Ovary (tissue), 9 donors: Measurements from ENCODE around the gene DENND1B. TPM values are rescaled to one million over a fixed set of nuclear protein-coding genes. Genes with fewer than 3 reads are reported as not detected.

ENCODE experiments used
- DNase-seq, 5 donors: peaks; one replicate each; pipeline ENCODE4 v3.0.0-alpha.2; 2019 to 2020
- H3K27ac ChIP-seq, 2 donors: fragments of 200-600 bp; one replicate each; pipeline versions ENCODE4 v1.5.1 to v1.8.0; 2019 to 2022
- H3K27me3 ChIP-seq: fragments of 200-600 bp; one replicate; pipeline ENCODE4 v1.8.0; 2022
- H3K36me3 ChIP-seq: fragments of 200-600 bp; sonication (generic); one replicate; pipeline ENCODE4 v1.5.1; 2019
- H3K4me1 ChIP-seq: one replicate; pipeline ENCODE4 v1.8.1; 2013; ENCODE audit warnings: mild to moderate bottlenecking, moderate library complexity; ENCODE audit not compliant: insufficient read depth
- H3K4me3 ChIP-seq: fragments of 200-600 bp; sonication (generic); one replicate; pipeline ENCODE4 v1.5.1; 2017
- H3K9me3 ChIP-seq, 2 donors: fragments of 200-600 bp in 1 of 2; sonication (generic) in 1 of 2; one replicate each; pipeline versions ENCODE4 v1.5.1 to v1.8.1; 2013 to 2019; ENCODE audit warnings: mild to moderate bottlenecking in 1 of 2, moderate library complexity in 1 of 2
- CTCF ChIP-seq, 3 donors: fragments of 450-650 bp in 2 of 3; fragments of 200-600 bp in 1 of 3; IDR thresholded peaks; one replicate each; pipeline versions ENCODE4 v1.5.1 to v1.8.0; 2016 to 2022; ENCODE audit warnings: antibody characterized with exemption in 3 of 3, mild to moderate bottlenecking in 1 of 3
- EP300 ChIP-seq: sonication (generic); formaldehyde crosslinking; IDR thresholded peaks from one replicate; pipeline ENCODE4 v1.6.1; 2017; ENCODE audit warnings: antibody characterized with exemption
- POLR2A ChIP-seq: fragments of 450-650 bp; IDR thresholded peaks from one replicate; pipeline ENCODE4 v1.6.1; 2017; ENCODE audit warnings: antibody characterized with exemption, mild to moderate bottlenecking, moderate library complexity
- WGBS, 3 donors: extraction: QIAGEN DNeasy Blood & Tissue Kit in 1 of 3; methylation state at CpG; one replicate each; pipeline versions ENCODE4 v1.1.5 to v1.1.7; 2013 to 2017; 5-methylcytosine and 5-hydroxymethylcytosine counted together
- intact Hi-C, 4 donors: fragments of 100-400 bp; cut with DNase I; formaldehyde crosslinking; loops; one replicate each; pipeline versions ENCODE4 v1.11.0 to v1.15.1; 2022 to 2023
- polyA plus RNA-seq, 2 donors: library from polyadenylated mRNA; stranded (reverse); fragments of 200-250 nt in 1 of 2; fragments of 350-450 nt in 1 of 2; fragmentation: Illumina TruSeq in 1 of 2; extraction: RNeasy Lipid Tissue Mini Kit (QIAGEN cat#74804) in 1 of 2; gene quantifications; one replicate each; pipeline ENCODE4 v1.2.3, GENCODE V29; 2013 to 2014
- total RNA-seq, 7 donors: library from RNA; depleted of rRNA in 2 of 7; stranded (reverse); fragments of >200 nt in 2 of 7; fragmentation: NEBNext Ultra II Directional in 3 of 7; extraction: Animal tissue kit (Norgen Biotek cat#: 25700) in 3 of 7; gene quantifications; one replicate each; pipeline versions ENCODE4 v1.1.0 to v1.2.4, GENCODE V29; 2016 to 2023
- donor health status: DM: no; HTN: no; CAD: no; lungs with moderate emphysema.
- donor health status: DM: no; HTN: no; CAD: no.
- donor health status: Bipolar disorder and iron deficiency.
- donor health status: DM: yes; HTN: yes; CAD: no.
- donor health status: DM: no; HTN: no; CAD: no.
- donor health status: DM: yes; HTN: yes; CAD: no.

DENND1B gene
- total and polyA plus RNA-seq, 9 donors, result 2.9 to 20.6 (median 14.1) TPM

DNA sequence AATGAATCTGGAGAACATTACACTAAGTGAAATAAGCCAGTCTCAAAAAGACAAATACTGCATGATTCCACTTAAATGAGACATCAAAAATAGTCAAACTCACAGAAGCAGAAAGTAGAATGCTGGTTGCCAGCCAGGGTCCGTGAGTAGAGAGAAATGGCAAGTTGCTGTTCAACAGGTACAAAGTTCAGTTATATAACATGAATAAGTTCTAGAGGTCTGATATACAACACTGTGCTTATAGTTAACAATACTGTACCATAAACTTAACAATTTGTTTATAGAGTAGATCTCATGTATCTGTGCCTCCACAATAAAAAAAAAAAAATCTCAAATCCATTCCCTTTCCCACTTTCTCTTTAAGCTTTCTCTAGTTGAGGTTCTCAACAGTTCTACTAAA is 83.5 kb downstream of the DENND1B start:
- H3K4me3 ChIP-seq, result no peak overlapping the region

DNA sequence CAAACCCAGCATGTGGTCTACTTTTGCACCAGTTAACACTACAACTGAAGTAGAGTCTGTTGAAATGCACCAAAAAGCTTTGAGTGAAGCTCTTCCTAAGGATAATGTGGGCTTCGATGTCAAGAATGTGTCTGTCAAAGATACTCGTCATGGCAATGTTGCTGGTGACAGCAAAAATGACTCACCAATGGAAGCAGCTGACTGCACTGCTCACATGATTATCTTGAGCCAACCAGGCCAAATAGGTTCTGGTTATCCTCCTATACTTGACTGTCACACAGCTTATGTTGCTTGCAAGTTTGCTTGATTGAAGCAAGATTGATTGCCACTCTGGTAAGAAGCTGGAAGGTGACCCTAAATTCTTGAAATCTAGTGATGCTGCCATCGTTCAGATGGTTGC is 85.2 kb downstream of the DENND1B start:
- no peaks in the 10 kb centered on the region for H3K36me3 ChIP-seq
- H3K27me3 ChIP-seq, result no peaks in the 10 kb centered on the region
- no peaks in the 10 kb centered on the region for H3K9me3 ChIP-seq
- WGBS, 3 donors, result 95 to 98% (median 96%) methylated on average over 3 of the region's 3 CpGs
- H3K27ac ChIP-seq, result no peak overlapping the region
- no peak overlapping the region for H3K4me3 ChIP-seq
- DNase-seq, result no peak
- intact Hi-C loops, result no loop called here
- TF ChIP-seq EP300 (no peak), POLR2A (no peak), CTCF (IDR thresholded peaks at IDR 0.05) (no peak)
- no peaks in the 10 kb centered on the region for H3K4me1 ChIP-seq

More for the DNA sequence above, 83.5 kb downstream of the DENND1B start:
- H3K4me1 ChIP-seq, result no peaks in the 10 kb centered on the region
- H3K27me3 ChIP-seq, result no peaks in the 10 kb centered on the region
- TF ChIP-seq POLR2A (no peak), EP300 (no peak), CTCF (IDR thresholded peaks at IDR 0.05) (no peak)
- no peak overlapping the region for H3K27ac ChIP-seq
- H3K9me3 ChIP-seq, result no peaks in the 10 kb centered on the region
- H3K36me3 ChIP-seq, result no peaks in the 10 kb centered on the region
- intact Hi-C loops, result no loop called here
- no peak for DNase-seq
- 96 to 97% (median 97%) methylated on average over 1 of the region's 1 CpG for WGBS, 3 donors

GRCh38 chr1:197688233-197688632 is 87.0 kb downstream of the DENND1B start:
- H3K36me3 ChIP-seq, result no peaks in the 10 kb centered on the region
- intact Hi-C loops, result no loop called here
- H3K4me3 ChIP-seq, result no peak overlapping the region
- TF ChIP-seq CTCF (IDR thresholded peaks at IDR 0.05) (no peak), EP300 (no peak), POLR2A (no peak)
- 98 to 100% (median 100%) methylated on average over 1 of the region's 1 CpG for WGBS, 3 donors
- H3K27ac ChIP-seq, result no peak overlapping the region
- no peaks in the 10 kb centered on the region for H3K27me3 ChIP-seq
- H3K4me1 ChIP-seq, result no peaks in the 10 kb centered on the region
- DNase-seq, result no peak
- no peaks in the 10 kb centered on the region for H3K9me3 ChIP-seq

DNA sequence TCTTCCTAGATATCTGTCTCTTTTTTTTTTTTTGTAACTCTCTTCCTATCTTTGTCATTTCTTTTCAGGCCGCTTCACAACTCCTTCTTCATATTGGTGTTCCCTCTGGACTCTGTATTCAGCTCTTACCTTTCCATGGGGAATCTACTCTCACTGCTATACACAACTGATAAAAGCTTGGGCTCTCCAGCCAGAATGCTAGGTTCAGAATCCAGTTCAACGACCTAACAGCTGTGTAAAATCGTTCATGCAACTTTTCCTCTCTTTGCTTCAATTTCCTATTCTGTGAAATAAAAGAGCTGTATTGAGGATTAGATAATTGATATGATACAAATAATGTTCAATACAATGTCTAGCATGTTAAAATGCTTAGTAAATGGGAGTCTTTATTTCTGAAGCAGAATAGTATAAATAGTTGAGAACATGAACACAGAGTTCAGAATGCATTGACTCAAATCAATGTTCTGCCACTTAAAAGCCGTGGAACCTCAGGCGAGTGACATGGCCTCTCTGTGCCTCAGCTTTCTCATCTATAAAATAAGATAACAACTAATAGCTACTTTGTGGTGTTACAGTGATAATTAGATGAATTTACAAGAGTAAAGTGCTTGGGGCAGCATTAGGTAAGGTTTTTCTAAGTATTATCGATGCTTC is 88.5 kb downstream of the DENND1B start:
- no peaks in the 10 kb centered on the region for H3K4me1 ChIP-seq
- TF ChIP-seq CTCF (IDR thresholded peaks at IDR 0.05), result no peak
- TF ChIP-seq EP300, result no peak
- TF ChIP-seq POLR2A, result no peak
- no peak overlapping the region for H3K4me3 ChIP-seq
- no peaks in the 10 kb centered on the region for H3K27me3 ChIP-seq
- H3K9me3 ChIP-seq, result no peaks in the 10 kb centered on the region
- no peak for DNase-seq
- intact Hi-C loops, result no loop called here
- no peak overlapping the region for H3K27ac ChIP-seq
- WGBS, 3 donors, result 80 to 87% (median 82%) methylated on average over 6 of the region's 6 CpGs
- H3K36me3 ChIP-seq, result no peaks in the 10 kb centered on the region
